ENCODE results near the gene CD96.

Gene CD96

DNA sequence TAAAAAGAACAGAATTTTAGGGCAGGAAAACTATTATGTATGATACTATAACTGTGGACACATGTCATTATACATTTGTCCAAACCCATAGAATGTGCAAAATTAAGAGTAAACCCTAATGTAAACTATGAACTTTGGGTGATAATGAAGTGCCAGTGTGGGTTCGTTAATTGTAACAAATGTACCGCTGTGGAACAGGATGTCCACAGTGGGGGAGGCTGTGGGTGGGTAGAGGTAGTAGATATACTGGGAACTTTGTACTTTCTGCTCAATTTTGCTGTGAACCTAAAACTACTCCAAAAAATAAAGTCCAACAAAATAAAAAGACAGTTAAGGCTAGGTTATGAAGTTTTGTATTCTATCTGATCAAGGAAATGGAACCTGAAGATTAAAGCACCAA, 24.8 kb downstream of the CD96 start:
- no peak for DNase-seq

DNA sequence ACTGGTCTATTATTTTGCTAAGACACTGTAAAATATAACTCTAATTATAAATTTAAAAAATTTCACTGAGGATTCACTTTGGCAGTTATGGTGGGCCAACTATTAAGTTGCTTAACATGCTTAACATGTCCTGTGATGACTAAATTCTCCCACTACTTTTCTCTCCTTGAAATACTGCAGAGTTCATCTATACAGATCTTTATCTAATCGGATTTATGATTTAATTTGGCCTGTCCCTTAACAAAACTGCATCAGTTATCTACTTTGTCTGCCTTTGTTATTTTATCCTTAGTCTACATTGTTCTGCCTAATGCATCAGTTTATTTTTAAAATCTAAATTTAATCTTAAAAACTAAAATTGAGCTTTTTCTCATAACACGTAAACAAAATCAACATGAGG, 26.4 kb downstream of the CD96 start:
- DNase-seq, result no peak

DNA sequence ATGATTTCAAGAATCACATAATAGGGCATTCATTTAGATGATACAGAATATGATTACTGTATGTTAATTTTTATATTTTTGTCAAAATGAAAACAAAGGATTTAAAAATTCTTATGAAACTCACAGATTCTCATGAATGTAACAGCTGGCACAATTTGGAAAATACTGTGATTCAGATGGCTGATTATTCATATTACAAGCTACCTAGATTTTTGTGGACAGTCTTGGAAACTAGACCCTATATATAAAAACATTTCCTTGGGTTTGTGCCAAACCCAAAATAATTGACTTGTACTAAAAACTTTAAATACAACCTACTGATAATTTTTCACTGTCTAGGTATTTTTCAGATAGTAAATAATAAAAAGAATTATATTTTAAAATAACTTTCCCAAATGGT, 26.9 kb downstream of the CD96 start:
- DNase-seq, result no peak

DNA sequence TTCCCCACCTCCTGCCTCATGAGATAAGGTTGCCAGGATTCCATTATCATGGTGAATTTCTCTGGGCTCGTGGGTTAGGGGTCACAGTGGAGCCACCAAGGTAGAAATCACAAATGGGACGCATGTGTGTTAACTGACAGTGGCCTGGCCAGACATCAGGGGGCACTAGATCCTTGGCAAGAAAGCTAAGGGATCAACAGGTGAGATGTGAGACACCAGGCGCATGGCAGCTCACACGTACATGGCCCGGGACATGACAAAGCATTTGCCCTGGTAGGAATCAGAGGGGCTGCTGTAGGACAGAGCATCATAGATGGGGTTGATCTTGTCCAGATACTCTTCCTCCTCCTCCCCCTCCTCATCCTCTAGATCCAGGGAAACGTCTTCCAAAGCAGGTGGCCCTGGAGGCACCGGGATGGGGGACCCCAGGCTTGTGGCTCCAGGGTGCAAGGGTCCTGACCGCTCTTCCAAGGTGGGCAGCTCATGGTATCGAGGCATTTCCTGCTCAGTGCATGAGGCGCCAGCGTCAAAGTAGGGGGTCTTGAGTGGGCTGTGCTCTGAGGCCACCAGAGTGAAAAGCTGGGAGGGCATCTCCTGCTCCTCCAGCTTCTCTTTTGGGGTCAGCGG, 28.5 kb downstream of the CD96 start:
- no peak for DNase-seq

DNA sequence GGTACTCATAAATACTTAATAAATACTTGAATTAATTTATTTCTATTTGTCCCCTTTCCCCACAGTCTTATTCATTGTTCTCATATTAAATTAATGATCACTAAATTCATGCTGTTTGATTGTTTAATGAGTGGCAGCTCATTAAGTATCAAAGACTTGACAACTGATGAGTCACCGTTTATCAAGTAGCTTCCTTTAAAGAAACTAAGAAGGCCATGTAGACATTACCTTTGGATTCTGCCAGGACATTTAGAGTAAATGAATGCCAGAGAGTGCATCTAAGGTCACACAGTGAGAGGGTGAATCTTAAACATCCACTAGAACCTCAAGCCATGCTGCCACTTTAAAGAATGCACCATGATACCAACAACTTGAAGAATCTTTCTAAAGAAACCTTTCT, 29.3 kb downstream of the CD96 start:
- no peak for DNase-seq

DNA sequence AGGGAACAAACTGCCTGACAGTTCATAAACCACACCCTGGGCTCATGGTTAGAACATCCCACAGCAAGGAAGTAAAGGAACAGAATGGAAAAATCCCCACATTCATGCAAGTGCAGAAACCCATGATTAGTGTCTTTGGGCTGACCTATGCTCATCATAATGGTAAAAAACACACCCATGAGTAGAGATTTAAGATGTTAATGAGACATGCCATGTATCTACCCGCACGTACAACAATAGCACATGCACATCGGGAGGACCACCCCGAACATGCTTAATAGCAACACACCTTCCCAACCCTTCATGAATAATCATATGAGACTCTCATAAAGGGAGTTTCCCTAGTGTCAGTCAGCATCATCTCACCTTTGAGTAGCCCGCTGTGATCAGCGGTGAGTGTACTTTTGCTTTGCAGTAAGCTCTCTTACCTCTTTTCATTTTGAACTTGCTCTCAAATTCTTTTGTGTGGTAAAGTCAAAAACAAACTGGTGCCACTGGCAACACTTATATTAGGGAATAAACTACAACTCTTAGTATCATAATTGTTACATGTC, 30.0 kb downstream of the CD96 start:
- no peak for DNase-seq

DNA sequence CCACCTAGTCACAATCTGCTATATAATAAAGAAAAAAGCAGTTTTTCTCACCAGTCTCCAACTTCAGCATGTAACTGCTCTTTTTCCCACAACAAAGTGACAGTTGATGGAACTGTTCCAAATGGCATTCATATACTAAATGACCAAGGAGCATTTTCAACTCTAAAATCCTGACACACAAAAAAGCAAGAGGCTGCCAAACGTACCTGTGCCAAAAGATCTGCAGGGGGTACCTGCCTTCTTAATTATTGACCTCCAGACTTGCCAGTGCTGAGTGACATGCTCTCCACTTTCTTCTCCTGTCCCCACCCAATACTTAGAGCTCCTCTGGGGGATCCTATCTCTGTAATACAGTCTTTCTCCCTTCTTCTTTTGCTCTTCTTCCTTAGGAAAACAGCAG, 35.1 kb downstream of the CD96 start:
- DNase-seq, result no peak

DNA sequence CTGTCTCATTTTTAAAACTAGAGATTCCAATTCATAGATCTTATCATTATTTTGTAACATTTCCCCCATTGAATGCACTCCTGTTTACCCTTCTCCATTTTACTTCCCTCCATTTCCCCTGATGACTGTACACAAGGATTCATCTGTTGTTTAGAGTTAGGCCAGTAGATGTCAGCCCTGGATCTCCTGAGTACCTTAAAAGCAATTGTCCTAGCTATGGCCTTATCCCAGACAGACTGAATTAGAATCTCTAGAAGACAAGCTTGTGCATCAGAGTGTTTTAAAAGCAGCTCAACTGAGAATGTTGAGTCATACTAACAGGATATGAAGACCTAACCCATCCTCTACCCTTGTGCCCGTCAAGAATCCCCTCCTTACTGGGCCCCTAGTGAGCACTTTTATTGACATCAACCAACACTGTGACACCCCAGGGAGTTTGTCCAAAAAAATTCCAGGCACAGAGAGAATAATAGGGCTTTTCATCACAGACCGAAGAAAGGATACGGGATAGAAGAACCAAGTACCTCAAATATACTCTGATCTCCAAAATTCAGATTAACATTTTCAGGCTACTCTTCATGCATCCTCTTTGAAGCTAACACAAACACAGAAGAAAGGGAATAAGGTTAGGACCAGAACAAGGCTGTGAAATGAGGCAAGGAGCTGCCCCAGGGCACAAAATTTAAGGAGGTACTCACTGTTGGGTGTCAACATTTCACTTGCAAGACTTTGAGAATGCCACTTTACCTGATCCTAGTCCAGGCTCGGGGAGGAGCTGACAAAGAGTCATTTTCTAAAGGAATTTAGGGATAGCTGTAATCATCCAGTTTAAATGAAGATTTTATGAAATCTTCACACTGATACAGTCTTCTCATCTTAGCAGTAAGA, 36.0 kb downstream of the CD96 start:
- no peak for DNase-seq

DNA sequence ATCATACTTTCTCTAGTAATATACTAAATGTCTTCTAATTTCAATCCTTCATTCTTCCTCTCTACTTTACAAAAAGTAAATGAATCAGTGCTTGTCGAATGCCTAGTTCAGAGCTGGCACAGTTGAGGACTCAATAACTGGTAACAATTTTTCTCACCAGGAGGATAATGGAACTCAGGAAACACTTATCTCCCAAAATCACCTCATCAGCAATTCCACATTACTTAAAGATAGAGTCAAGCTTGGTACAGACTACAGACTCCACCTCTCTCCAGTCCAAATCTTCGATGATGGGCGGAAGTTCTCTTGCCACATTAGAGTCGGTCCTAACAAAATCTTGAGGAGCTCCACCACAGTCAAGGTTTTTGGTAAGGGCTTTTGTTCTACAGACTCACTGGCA, 36.9 kb downstream of the CD96 start:
- no peak for DNase-seq

DNA sequence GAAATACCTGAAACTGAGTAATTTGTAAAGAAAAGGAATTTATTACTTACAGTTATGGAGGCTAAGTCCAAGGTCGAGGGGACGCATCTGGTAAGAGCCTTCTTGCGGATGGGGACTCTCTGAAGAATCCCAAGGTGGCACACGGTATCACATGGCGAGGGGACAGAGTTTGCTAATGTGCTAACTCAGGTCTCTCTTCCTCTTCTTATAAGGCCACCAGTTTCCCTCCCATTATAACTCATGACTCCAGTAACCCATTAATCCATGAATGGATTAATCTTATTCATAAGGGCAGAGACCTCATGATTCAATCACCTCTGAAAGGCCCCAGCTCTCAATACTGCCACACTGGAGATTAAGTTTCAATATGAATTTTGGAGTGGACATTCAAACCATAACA, 37.5 kb downstream of the CD96 start:
- no peak for DNase-seq

DNA sequence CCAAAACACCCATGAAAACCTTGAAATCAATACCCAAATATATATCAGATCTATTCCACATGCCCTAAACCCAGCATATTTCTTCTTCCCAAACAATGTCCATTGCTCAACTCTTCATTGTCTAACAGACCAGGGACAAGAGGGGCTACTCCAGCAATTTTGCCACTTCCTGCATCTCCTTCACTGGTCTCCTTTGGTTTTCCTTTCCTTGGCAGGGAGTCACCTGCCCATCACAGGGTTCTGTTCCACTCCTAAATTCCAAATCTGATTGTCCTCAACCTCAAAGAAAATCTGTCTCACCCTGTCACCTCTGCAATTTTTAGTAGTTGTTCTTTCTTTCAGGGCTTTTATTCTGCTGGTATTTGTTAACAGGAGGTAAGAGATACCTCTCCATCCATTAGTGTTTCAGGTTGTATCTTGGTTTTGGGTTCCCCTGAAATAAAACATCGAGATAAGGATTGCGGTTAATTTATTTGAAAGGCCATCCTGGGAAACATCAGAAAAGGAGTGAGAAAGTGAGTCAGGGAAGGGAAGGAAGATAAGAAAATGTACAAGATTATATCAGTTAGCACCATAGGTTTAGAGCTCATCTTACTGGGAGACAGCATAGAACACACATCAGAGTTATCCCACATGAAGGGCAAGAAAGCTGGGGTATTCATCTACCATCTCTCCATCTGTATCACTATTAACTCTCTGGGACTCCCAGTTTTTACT, 39.6 kb downstream of the CD96 start:
- no peak for DNase-seq

DNA sequence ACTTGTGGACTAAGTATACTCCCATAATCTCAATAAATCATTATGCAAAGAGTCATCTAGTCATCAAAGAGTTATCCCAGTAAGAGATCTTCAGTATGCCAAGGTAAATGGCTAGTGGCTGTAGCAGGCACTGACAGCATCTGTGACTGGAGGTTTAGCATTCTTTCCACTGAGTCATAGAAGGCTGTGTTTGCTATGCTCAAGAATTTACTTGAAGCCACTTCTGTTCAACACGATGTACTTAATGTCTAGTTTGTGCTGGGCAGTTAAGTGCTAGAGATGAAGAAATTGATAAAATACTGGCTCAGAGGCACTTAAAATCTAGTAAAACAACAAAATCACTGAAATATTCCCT, 40.1 kb downstream of the CD96 start:
- no peak for DNase-seq

DNA sequence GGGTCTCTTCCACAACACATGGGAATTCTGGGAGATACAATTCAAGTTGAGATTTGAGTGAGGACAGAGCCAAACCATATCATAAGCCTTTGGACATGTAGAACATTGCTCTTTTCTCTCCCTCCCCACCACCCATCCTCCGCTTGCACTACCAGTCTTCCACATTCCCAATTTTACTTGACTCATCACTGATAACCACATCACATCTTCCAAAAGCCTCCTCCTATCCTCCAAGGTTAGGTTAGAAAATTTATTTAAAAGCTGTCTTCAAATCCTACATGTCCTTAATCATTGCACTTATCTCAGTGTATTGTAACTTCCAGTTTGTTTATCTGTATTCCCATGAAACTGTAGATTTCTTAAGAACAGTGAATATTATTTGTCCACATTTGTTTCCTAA, 42.7 kb downstream of the CD96 start:
- DNase-seq, result no peak

DNA sequence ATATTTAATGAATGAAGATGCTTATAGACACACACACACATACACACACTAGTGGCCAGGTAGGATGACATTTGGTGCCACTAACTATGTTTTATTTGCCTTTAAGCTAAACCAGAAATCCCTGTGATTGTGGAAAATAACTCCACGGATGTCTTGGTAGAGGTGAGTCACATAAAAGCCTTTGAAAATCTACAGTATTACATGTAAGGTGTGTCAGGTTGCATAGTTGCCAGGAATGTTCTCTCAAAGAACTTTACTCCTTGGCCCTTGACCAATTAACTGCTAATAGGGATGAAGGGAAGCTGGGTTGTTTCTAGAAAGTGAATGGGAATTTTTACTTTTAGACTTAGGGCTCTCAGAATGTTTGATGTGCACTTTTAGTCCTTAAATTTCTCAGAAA, 43.2 kb downstream of the CD96 start:
- DNase-seq, result no peak

DNA sequence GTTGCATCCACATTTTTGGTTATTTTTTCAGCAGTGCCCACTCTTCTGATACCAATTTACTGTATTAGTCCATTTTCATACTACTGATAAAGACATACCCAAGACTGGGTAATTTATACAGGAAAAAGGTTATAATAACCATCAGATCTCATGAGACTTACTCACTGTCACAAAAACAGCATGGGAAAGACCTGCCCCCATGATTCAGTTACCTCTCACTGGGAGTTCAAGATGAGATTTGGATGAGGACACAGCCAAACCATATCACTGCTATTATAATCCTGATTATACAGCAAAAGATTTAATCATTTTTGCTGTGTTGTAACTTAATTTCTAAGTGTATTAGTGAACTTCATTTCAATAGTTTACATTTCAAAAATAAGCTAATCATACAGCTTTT, 46.5 kb downstream of the CD96 start:
- no peak for DNase-seq

DNA sequence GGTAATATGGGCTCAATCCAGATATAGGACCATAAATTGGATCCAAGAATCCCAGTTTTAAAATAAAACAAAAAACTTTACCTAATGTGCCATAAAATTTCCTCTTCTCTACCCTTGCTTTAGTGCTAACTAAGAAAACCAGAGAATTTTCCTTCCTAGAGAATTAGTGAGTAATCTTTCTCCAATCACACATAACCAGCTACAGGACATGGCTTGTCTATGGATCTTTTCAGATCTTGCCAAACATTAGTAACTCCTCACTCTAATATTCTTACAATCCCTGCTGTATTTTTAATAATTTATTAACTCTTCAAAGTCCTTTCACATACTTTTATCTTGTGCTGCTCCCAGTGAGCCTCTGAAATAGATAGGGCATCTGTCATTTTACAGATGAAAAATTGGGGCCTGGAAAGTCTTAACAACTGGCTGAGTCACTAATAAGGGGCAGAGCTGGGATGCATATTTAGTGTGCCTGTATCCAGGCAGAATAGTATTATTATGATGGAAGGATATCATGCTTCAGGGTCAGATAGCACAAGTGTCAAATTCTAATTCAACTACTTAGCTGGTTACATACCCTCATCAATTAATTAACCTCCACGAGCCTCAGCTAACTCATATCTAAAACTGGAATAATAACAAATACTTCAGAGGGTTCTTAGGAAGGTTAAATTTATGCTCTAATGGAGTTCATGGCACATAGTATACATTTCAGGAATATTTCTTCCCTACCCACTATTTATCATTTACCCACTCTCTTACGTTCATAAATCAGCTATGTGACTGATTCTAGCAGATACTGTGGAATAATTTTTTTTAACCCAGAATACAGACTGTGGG, 47.5 kb downstream of the CD96 start:
- DNase-seq, result no peak

DNA sequence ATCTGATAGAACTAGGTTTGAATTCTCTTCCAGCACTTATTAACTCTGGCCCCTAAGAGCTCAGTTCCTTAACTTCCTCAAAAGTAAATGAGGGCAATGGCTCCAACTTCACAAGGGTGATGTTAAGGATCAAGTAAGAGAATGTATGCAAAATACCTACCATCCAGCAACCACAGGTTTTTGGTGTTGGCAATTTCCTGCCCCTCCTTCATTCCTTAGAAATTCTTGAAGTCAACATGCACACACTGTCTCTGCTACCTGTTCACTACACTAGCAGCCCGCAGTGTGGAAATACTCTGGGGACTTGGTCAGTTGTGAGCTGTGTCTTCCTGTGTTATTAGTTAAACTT, 48.1 kb downstream of the CD96 start:
- no peak for DNase-seq

DNA sequence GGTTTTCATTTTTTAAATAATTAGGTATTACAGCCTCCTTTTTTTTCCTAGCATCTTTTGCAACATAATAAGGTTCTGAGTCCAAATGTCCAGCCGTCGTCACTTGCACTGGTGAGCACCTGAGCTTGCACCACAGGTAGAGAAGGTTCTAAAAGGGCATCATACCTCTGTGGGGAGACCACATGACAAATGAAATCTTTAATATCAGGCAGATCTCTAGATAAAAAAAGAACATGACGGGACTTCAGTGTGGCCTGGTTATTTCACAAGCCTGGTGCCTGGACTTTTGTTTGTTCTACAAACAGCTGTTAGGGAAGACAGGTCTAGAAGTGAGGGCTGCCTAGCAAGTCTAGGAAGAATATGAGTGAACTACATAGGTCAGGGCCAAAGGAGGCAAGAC, 49.6 kb downstream of the CD96 start:
- DNase-seq, result no peak

DNA sequence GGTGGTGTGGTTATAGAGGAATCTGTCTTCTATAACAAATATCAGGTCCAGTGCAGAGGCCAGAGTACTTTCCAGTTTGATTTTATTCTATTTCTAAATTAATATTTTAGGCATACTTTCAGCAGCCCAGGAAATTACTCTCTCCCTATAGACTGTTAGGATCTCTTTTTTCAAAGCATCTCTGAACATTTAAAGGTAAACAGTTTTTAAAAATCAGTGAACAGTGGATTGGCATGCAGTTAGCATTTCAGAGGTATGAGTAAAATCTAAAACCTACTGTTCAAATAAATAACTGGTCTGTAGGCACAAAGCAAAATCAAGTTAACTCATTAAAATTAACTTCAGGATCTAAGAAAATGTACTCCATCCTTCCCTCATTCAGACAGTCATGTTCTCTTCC, 50.1 kb downstream of the CD96 start:
- no peak for DNase-seq

DNA sequence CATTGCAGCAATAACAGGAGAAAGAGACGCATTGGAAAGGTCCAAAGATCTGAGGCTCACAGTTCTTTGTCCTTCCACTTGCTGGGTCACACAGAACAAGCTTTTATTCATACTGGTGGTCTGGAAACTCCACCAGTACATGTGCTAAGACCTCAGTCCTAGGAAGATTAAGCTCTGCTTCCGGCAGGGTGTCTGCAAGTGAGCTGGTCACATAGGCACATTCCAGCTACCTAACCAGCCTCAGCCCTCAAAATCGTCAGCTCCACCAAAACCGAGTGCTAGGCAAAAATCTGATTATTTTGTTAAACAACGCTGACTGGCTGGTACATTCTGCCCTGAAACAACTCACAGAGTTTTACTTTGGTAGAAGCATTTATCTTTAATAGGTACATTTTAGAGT, 50.9 kb downstream of the CD96 start:
- DNase-seq, result no peak

DNA sequence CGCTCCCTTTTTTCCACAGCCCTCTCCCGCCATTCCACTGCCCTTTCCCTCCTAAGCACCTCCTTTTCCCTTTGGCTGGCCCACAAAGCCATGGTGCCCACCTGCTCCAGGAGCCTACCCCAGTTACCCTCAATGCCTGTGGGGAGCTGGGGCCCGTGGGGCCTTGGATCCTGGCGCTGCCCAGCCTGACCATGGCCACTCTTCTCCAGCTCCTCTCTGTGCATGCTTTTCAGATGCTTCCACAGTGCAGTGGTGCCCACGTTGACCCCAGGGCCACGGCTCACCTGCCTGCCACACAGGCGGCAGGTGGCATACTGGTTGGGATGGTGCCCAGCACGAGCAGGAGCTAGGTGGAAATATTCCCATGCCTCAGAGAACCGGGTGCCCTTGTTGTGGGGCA, 51.7 kb downstream of the CD96 start:
- DNase-seq, result no peak

DNA sequence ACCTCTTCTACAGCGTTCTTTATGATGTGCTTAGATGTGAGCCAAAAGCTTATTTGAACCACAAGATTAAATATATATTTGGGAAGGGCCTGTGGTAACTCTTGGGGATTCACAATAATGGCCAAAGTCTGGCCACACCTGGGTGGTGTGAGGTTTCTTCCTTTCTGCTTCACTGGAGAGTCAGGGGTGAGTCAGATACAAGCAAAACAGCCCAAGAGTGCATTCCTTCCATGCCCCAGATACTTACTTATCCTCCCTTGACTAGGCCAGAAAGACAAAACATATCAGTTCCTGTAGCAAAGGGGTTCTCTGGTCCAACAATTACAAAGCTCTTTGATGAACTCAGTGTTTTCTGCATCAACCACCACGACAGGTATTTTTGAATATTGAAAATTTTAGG, 52.2 kb downstream of the CD96 start:
- no peak for DNase-seq

DNA sequence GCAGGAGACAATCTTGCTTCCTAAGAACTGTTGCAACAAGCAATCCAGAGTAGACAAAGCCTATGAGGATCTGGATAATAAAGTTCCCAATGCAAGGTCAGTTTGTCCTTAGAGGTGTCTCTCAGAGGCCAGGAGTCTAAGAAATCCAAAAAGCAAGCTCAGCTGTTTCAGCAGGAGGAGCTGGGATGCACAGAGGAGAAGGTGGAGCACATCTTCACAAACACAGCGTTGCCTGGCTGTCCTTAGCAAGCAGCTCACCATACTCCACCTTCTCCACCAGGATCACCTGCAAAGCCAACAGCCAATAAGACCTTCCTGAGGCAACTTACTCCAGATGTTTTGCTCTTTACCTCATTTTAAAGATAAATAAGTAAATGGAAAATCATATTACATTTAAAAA, 52.8 kb downstream of the CD96 start:
- no peak for DNase-seq
